Measurements from ENCODE around the gene MPPED1.

GRCh38 chr22:43478621-43479300, 66.9 kb downstream of the MPPED1 start:
- TF ChIP-seq CTCF (IDR thresholded peaks at IDR 0.05 in 8 of 11, conservative IDR thresholded peaks at IDR 0.05 in 3 of 11) (no peak), POLR2A (IDR thresholded peaks at IDR 0.05) (no peak), POLR2AphosphoS5 (IDR thresholded peaks at IDR 0.05) (no peak)
